OCI-LY7 (cell line): ENCODE data around the gene FPR1.

ENCODE experiments used
- CTCF ChIP-seq: fragments of 200-600 bp; sonication (generic); conservative IDR thresholded peaks from 2 replicates; pipeline ENCODE4 v1.5.1; 2014; ENCODE audit warnings: mild to moderate bottlenecking, antibody characterized with exemption, low read length, moderate library complexity, mixed read lengths
- EZH2phosphoT487 ChIP-seq: fragments of 200-600 bp; sonication (generic); IDR thresholded peaks from 2 replicates; pipeline ENCODE4 v1.6.1; 2018; ENCODE audit warnings: low read depth, borderline replicate concordance, mild to moderate bottlenecking, mixed run types, antibody characterized with exemption, low read length, moderate library complexity, mixed read lengths

DNA sequence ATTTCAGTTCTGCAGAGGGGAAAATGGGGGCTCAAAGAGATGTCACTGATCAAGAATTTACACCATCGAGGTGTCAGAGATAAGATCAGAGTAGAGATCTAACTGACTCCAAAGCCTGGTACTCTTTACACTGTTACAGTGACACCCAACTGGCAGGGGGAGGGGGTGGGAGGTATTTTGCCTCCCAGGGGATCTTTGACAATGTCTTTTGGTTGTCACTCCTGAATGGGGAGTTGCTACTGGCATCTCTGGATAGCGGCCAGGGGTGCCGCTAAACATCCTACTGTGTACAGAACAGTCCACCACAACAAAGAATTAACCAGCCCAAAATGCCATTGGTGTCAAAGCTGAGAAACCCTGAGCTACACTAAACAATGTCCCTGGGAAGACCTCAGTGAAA lies 46.4 kb upstream of the FPR1 start:
- TF ChIP-seq CTCF (no peak), EZH2phosphoT487 (no peak)
